HG03280 (cell line): ENCODE results near the gene PGAP3.
"Not testable (repeated sequence)": the region's sequence is repeated elsewhere in the genome, so short reads cannot be mapped to it uniquely, and the experiment has no call there.

Source experiments
- ATAC-seq: cut with Tn5 transposase; IDR thresholded peaks from one replicate; pipeline ENCODE4 v1.9.1; 2021; ENCODE audit warnings: mild to moderate bottlenecking, moderate library complexity; ENCODE audit not compliant: unreplicated experiment

The PGAP3 gene, protein sequence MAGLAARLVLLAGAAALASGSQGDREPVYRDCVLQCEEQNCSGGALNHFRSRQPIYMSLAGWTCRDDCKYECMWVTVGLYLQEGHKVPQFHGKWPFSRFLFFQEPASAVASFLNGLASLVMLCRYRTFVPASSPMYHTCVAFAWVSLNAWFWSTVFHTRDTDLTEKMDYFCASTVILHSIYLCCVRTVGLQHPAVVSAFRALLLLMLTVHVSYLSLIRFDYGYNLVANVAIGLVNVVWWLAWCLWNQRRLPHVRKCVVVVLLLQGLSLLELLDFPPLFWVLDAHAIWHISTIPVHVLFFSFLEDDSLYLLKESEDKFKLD

GRCh38 chr17:39687546-39688474 is at the start of gene PGAP3:
PGAP3 (minus strand) TSS chr17:39688057; CDS start chr17:39688014, 43 bp downstream.
- peak; percentile 88 for ATAC-seq

- no peak for ATAC-seq
These were observed 49.4 kb upstream of the PGAP3 start for GRCh38 chr17:39737206-39737759.

DNA sequence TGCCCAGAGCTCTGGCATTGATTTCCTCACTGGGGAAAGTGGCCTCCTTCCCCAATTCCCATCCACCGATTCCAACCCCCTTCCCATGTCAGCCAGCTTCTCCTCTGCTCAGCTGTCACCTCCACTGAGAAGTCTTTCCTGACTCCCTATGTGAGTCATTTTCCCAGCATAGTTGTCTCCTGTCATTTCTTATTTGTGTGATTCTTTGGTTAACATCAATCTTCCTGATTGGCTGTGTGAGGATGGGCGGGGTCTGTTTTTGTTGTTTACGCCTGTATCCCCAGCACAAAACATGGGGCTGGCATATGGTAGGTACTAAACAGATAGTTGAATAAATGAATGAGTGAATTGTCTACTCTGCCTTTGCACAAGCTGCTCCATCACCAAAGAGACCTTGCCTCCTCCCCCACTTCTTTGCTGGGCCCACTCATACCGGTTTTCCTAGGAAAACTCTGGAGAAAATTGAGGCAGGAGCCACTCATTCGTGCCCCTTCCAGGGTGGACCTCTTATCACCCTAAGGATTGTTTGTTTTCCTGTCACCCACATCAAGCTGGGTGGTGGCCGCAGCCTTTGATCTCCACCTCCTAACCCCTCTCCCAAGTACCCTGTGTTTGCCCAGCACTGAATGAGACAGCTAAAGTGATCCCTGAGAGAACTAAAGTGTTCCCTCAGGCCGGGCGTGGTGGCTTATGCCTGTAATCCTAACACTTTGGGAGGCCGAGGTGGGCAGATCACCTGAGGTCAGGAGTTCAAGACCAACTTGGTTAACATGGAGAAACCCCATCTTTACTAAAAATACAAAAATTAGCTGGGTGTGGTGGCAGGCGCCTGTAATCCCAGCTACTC is 48.7 kb upstream of the PGAP3 start:
- ATAC-seq: no peak

DNA sequence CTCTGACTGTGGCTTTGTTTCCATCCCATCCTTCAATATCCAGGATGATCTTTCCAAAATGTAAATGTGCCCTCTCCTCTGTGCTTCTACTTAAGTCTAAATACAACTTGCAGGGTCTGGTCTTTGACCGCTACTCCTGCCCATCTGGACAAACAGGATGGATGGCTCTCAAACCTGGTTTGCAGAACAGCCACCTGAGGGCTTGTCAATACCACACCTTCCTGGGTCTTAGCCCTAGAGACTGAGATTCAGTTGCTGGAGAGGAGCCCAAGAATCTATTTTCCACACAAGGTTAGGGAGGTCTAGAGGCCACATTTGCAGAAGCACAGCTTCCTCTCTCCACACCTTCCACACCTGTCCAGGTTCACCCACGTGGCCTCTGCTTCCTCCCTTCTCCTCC is 48.0 kb upstream of the PGAP3 start:
- ATAC-seq: no peak

DNA sequence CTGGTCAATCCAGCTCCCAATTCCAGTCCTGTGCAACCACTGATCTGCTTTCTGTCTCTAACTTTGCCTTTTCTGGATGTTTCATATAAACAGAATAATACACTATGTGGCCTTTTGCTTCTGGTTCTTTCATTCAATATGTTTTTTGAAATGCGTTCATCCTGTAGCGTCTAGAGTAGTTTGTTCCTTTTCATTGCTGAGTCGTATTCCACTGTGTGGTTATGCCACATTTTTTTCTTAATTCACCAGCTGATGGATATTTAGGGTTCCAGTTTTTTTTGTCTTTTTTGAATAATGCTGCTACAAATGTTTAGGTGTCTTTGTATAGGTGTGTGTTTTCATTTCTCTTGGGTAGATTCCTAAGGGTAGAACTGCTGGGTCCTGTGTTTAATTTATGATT is 44.7 kb upstream of the PGAP3 start:
- no peak for ATAC-seq

GRCh38 chr17:39730095-39730921 is 42.5 kb upstream of the PGAP3 start, which contains the start of gene MIEN1:
MIEN1 (minus strand) TSS chr17:39730532; CDS start chr17:39730495, 37 bp downstream.
- ATAC-seq: peak; percentile 92

DNA sequence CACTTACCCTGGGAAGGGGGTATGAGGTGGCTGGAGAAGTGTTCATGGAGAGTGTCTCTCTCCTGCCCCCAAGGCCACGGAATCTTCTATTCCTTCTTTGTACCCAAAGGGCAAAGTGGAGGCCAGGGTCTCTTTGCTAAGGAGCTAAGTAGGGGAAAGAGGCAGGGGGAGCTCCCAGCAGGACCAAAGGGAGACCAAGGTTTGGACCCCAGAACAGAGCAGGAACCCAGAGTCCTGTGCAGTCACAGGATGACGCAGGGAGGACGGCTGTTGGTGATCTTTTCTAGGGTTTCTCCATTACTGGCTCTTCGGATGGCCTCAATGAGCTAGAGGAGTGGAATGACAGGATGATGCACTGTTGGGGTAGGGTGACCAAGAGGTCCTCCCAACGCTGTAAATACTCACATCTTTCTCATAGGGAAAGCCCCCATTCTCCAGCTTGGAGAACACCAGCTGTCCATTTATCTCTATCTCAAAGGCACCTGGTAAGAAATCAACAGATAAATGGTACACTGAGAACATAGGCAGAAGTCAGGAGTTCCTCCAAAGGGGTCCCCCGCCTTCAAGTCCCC is 41.5 kb upstream of the PGAP3 start:
- no peak for ATAC-seq

DNA sequence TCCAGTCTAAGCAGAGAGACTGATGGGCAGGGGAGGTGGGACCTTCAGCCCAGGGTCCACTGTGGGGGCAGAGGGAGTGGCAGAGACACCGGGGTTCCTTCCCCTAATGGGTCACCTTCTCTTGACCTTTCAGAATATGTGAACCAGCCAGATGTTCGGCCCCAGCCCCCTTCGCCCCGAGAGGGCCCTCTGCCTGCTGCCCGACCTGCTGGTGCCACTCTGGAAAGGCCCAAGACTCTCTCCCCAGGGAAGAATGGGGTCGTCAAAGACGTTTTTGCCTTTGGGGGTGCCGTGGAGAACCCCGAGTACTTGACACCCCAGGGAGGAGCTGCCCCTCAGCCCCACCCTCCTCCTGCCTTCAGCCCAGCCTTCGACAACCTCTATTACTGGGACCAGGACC is 39.7 kb upstream of the PGAP3 start:
- ATAC-seq: no peak

DNA sequence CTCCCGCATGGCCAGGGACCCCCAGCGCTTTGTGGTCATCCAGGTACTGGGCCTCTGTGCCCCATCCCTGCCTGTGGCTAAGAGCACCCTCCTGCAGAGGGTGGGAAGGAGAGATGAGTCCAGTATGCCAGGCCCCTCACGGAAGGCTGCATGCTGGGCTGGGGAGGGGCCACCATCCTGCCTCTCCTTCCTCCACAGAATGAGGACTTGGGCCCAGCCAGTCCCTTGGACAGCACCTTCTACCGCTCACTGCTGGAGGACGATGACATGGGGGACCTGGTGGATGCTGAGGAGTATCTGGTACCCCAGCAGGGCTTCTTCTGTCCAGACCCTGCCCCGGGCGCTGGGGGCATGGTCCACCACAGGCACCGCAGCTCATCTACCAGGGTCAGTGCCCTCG is 38.8 kb upstream of the PGAP3 start:
- ATAC-seq: no peak

GRCh38 chr17:39725923-39726322 is 38.1 kb upstream of the PGAP3 start:
- not testable (repeated sequence) for ATAC-seq

DNA sequence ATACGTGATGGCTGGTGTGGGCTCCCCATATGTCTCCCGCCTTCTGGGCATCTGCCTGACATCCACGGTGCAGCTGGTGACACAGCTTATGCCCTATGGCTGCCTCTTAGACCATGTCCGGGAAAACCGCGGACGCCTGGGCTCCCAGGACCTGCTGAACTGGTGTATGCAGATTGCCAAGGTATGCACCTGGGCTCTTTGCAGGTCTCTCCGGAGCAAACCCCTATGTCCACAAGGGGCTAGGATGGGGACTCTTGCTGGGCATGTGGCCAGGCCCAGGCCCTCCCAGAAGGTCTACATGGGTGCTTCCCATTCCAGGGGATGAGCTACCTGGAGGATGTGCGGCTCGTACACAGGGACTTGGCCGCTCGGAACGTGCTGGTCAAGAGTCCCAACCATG is 36.9 kb upstream of the PGAP3 start:
- no peak for ATAC-seq

- no peak for ATAC-seq
These were observed 35.4 kb upstream of the PGAP3 start for GRCh38 chr17:39722965-39723848.

- no peak for ATAC-seq
These were observed 34.2 kb upstream of the PGAP3 start for GRCh38 chr17:39722104-39722503.

GRCh38 chr17:39719563-39720355 is 31.9 kb upstream of the PGAP3 start:
- no peak for ATAC-seq

DNA sequence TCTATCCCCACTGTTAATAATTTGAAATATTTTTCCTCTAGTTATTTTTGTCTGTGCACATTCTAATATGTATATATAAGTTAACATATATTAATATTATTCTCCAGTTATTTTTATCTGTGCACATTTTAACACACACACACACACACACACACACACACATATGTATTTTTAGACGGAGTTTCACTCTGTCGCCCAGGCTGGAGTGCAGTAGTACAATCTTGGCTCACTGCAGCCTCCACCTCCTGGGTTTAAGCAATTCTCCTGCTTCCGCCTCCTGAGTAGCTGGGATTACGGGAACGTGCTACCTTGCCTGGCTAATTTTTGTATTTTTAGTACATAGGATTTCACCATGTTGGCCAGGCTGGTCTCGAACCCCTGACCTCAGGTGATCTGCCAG is 29.8 kb upstream of the PGAP3 start:
- no peak for ATAC-seq

DNA sequence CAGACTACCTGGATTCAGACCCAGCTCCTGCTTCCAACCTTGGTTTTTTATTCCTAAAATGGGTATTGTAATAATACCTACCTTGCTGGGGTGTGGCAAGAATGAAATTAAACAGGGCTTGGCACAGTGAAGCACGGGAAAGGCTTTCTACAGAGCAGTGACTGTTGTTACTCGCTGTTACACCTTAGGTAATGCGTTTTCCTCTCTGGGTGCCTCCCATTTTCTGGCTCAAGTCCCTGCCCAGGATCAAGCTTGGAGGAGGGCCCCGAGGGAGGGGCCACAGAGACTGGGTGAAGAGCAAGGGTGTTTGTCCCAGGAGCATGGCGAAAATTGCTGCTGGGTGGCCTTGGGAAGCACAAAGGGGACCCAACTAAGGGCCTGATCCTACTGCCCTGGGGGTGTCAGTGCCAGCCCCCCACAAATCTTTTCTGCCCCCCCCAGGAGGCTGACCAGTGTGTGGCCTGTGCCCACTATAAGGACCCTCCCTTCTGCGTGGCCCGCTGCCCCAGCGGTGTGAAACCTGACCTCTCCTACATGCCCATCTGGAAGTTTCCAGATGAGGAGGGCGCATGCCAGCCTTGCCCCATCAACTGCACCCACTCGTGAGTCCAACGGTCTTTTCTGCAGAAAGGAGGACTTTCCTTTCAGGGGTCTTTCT is 29.2 kb upstream of the PGAP3 start:
- no peak for ATAC-seq
